GM20000 (cell line): ENCODE results near the gene NIN.

Source experiments
- DNase-seq: peaks from one replicate; pipeline ENCODE4 v3.0.0; 2012; ENCODE audit warnings: low spot score
- TF ChIP-seq, protein P1 (sequence below): IDR thresholded peaks from 2 replicates; pipeline ENCODE4 v1.5.1; 2012; ENCODE audit warnings: mild to moderate bottlenecking, control low read depth; ENCODE audit errors: extremely low read depth, missing control alignments

Gene NIN

GRCh38 chr14:50679674-50680073, 151.3 kb downstream of the NIN start:
- TF ChIP-seq, protein P1, sequence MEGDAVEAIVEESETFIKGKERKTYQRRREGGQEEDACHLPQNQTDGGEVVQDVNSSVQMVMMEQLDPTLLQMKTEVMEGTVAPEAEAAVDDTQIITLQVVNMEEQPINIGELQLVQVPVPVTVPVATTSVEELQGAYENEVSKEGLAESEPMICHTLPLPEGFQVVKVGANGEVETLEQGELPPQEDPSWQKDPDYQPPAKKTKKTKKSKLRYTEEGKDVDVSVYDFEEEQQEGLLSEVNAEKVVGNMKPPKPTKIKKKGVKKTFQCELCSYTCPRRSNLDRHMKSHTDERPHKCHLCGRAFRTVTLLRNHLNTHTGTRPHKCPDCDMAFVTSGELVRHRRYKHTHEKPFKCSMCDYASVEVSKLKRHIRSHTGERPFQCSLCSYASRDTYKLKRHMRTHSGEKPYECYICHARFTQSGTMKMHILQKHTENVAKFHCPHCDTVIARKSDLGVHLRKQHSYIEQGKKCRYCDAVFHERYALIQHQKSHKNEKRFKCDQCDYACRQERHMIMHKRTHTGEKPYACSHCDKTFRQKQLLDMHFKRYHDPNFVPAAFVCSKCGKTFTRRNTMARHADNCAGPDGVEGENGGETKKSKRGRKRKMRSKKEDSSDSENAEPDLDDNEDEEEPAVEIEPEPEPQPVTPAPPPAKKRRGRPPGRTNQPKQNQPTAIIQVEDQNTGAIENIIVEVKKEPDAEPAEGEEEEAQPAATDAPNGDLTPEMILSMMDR = no peak
- DNase-seq = no peak

DNA sequence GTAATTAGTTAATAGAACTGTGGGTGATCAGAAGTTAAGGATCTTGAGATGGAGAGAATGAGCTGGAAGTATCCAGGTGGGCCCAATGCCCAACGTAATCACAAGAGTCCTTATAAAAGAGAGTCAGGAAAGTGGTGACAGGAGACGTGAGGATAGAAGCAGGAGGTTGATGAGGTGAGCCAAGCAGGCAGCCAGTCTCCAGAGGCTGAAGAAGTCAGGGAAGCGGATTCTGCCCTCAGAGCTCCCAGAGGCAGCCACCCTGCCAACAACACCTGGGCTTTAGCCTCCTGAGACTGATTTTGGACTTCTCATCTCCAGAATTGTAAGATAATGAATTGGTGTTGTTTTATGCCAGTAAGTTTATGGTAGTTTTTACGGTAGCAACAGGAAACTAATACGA, 152.8 kb downstream of the NIN start:
- DNase-seq = no peak

DNA sequence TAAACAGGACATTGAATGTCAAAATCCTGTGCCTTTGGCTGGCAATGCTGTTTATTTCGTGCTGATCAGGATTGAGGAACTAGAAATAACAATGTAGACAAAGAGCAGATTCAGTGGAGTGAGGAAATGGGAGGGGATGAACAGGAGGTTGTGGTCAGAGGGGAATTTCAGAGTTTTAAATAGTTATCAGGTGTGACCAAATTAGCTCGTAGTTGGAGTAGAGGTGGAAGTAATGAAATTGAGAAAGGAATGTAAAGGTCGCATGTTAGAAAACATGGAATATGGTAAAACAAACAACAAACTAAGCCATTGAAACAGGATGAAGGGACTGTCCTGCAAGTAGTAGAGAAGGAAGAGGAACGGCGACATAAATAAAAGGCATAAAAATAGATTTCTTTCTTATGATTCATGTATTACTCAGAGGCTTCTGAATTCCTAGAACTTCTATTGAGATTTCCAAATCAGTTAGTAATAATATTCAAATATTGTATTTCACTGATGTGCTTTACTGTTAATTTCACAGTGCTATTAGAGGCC, 153.4 kb downstream of the NIN start:
- DNase-seq = peak; percentile 38
- TF ChIP-seq, protein P1 = no peak

More for the DNA sequence above, 152.8 kb downstream of the NIN start:
- TF ChIP-seq, protein P1 = no peak

DNA sequence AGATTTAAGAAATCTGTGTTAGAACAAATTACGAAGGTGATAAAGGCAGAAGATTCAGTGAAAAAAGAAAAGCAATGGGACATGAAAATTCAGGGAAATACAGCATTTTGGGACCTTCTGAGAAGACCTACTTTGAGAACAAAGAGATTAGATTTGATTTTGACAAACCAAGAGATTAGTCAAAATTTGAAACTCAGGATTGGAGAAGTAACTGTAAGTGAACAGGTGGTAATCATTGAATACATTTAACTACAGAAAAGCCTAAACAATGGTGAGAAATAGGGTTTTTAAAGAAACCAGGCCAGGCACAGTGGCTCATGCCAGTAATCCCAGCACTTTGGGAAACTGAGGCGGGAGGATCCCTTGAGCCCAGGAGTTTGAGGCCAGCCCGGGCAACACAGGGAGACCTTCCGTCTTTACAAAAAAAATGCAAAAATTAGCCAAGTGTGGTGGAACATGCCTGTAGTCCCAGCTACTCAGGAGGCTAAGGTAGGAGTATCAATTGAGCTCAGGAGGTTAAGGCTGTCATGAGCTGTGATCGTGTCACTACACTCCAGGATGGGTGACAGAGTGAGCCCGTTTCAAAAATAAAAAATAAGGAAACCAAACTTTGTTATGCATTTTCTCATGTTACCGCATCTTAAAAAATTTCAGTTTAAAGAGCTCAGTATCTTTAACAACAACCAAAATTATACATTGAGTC, 154.0 kb downstream of the NIN start:
- TF ChIP-seq, protein P1 = no peak
- peak; percentile 21 for DNase-seq

DNA sequence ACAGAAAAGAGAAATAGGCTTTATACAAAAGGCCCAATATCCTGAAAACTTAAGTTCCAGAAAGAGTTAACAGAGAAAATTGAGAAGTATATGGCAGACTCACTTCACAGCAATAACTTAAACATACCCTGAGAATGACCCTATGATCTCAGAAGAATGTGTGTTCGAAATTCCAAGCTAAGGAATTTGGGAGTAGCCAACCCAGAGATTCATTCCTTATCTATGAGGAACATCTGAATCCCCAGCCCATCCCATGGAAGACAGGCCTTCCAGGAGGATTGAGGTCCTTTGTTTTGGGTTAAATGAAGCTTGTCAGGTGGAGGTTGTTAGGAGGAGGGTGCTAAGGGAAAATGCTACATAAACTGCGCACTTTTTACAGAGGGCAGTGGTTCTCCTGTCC, 155.4 kb downstream of the NIN start:
- no peak for DNase-seq
- TF ChIP-seq, protein P1 = no peak

GRCh38 chr14:50670866-50671256, 160.1 kb downstream of the NIN start:
- DNase-seq = no peak
- TF ChIP-seq, protein P1 = no peak

DNA sequence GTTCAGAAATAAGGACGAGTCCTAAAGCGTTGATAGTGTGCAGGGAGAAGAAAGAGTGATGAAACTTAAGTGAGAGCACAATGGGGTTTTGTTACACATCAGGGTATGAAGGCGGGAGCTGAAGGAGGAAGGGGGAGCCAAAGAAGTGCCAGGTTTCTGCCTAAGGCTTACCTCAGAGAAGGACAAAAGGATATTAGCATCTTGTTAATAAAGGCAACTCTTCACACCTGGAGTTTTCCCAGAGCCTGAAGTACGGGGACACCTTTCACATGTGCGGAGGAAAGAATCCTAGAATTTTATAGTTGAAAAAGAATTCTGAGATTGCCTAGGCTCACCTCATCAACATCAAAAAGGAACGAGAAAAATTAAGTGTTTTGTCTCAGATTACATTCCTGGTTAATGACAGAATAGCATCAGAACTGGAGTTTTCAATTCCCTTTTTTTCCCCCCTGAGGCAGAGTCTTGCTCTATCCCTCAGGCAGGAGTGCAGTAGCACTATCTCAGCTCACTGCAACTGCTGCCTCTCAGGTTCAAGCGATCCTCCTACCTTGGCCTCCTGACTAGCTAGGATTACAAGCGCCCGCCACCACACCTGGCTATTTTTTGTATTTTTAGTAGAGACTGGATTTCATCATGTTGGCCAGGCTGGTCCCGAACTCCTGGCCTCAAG, 160.6 kb downstream of the NIN start:
- TF ChIP-seq, protein P1 = no peak
- no peak for DNase-seq
